Subcutaneous abdominal adipose tissue (tissue), 5 donors: ENCODE data around the gene RSPO4.

Experiments
- H3K27ac ChIP-seq: one replicate; pipeline ENCODE4 v1.7.0; 2013; ENCODE audit warnings: low read depth, mild to moderate bottlenecking, inconsistent platforms, low read length, moderate library complexity
- H3K27me3 ChIP-seq, 5 donors: one replicate each; pipeline ENCODE4 v1.7.0; 2013; ENCODE audit warnings: low read length in 5 of 5, inconsistent platforms in 1 of 5; ENCODE audit not compliant: control insufficient read depth in 5 of 5, insufficient read depth in 4 of 5
- H3K36me3 ChIP-seq, 5 donors: one replicate each; pipeline ENCODE4 v1.7.0; 2013; ENCODE audit warnings: low read length in 5 of 5; ENCODE audit not compliant: control insufficient read depth in 5 of 5, insufficient read depth in 5 of 5
- H3K4me1 ChIP-seq, 5 donors: one replicate each; pipeline ENCODE4 v1.7.0; 2013; ENCODE audit warnings: low read length in 5 of 5, mild to moderate bottlenecking in 3 of 5, moderate library complexity in 1 of 5; ENCODE audit not compliant: control insufficient read depth in 5 of 5, insufficient read depth in 5 of 5
- H3K4me3 ChIP-seq, 5 donors: one replicate each; pipeline ENCODE4 v1.7.0; 2013; ENCODE audit warnings: low read length in 5 of 5, low read depth in 1 of 5
- H3K9ac ChIP-seq, 5 donors: one replicate each; pipeline ENCODE4 v1.7.0; 2013; ENCODE audit warnings: low read length in 5 of 5, mild to moderate bottlenecking in 4 of 5, moderate library complexity in 3 of 5
- H3K9me3 ChIP-seq, 5 donors: one replicate each; pipeline ENCODE4 v1.7.0; 2013; ENCODE audit warnings: low read length in 5 of 5; ENCODE audit not compliant: control insufficient read depth in 5 of 5
- donor health status: healthy.
- donor health status: healthy.
- donor health status: healthy.
- donor health status: healthy.
- donor health status: healthy.

RSPO4 gene

GRCh38 chr20:946826-947225 lies 55.3 kb downstream of the RSPO4 start:
- Histone ChIP-seq H3K4me1 (peaks cover 0 to 13% (median 9%) of the 10 kb centered on the region in 5 donors), H3K27me3 (peaks cover 0 to 10% (median 7%) of the 10 kb centered on the region in 5 donors), H3K9ac (no peak overlapping the region), H3K36me3 (no peaks in the 10 kb centered on the region), H3K9me3 (no peaks in the 10 kb centered on the region), H3K27ac (no peak overlapping the region), H3K4me3 (no peak overlapping the region)

DNA sequence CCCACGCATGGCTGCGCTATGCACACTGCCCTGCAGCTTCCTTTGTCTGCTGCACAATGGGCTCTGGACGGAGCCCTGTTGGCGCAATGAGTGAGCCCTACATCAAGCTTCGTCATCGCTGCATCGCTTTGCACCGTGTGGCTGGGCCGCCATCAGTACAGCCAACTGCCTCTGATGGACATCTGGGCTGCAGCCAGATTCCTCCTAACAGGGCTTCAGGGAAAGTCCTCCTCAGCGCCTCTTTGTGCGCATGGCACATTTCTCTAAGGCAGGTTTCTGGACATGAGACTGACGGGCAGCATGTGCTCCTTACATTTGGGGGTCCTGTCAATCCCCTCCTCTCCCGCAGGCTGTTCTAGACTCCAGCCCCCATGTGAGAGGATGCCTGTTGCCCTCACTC lies 56.3 kb downstream of the RSPO4 start:
- no peak overlapping the region for H3K9ac ChIP-seq
- H3K4me3 ChIP-seq, result no peak overlapping the region
- peaks cover 0 to 10% (median 7%) of the 10 kb centered on the region in 5 donors for H3K27me3 ChIP-seq
- peaks cover 0 to 17% (median 9%) of the 10 kb centered on the region in 5 donors for H3K4me1 ChIP-seq
- no peak overlapping the region for H3K27ac ChIP-seq
- H3K36me3 ChIP-seq, result no peaks in the 10 kb centered on the region
- H3K9me3 ChIP-seq, result no peaks in the 10 kb centered on the region

GRCh38 chr20:944774-945410 lies 57.2 kb downstream of the RSPO4 start:
- Histone ChIP-seq H3K27ac (no peak overlapping the region), H3K4me3 (no peak overlapping the region), H3K9ac (no peak overlapping the region), H3K4me1 (peaks cover 0 to 17% (median 9%) of the 10 kb centered on the region in 5 donors), H3K36me3 (no peaks in the 10 kb centered on the region), H3K9me3 (no peaks in the 10 kb centered on the region), H3K27me3 (peaks cover 0 to 10% (median 7%) of the 10 kb centered on the region in 5 donors)

DNA sequence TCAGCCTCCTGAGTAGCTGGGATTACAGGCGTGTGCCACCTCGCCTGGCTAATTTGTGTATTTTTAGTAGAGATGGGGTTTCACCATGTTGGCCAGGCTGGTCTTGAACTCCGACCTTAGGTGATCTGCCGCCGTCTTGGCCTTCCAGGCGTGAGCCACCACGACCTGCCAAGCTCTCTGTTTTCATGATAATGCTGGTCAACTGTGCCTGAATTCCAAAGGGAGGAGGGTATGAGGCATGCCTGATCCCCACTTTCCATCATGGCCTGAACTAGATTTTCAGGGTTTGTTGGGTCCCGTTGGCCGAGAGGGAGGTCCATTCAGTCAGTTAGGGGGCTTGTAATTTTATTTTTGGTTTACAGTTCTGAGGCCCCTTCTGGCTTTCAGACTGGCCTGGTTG lies 58.0 kb downstream of the RSPO4 start:
- Histone ChIP-seq H3K36me3 (no peaks in the 10 kb centered on the region), H3K27me3 (peaks cover 0 to 8% (median 7%) of the 10 kb centered on the region in 5 donors), H3K9ac (no peak overlapping the region), H3K4me3 (no peak overlapping the region), H3K9me3 (no peaks in the 10 kb centered on the region), H3K4me1 (peaks cover 0 to 17% (median 9%) of the 10 kb centered on the region in 5 donors), H3K27ac (no peak overlapping the region)

GRCh38 chr20:942611-943010 lies 59.5 kb downstream of the RSPO4 start:
- H3K4me1 ChIP-seq, result peaks cover 0 to 17% (median 9%) of the 10 kb centered on the region in 5 donors
- H3K9me3 ChIP-seq, result no peaks in the 10 kb centered on the region
- H3K27ac ChIP-seq, result no peak overlapping the region
- H3K27me3 ChIP-seq, result peaks cover 0 to 8% (median 7%) of the 10 kb centered on the region in 5 donors
- no peak overlapping the region for H3K9ac ChIP-seq
- H3K4me3 ChIP-seq, result no peak overlapping the region
- no peaks in the 10 kb centered on the region for H3K36me3 ChIP-seq

- Histone ChIP-seq H3K27me3 (peaks cover 0 to 4% (median 0%) of the 10 kb centered on the region in 5 donors), H3K9me3 (no peaks in the 10 kb centered on the region), H3K36me3 (no peaks in the 10 kb centered on the region), H3K4me1 (peaks cover 0 to 17% (median 9%) of the 10 kb centered on the region in 5 donors), H3K9ac (no peak overlapping the region), H3K4me3 (no peak overlapping the region), H3K27ac (no peak overlapping the region)
These were observed 61.2 kb downstream of the RSPO4 start for GRCh38 chr20:940926-941325.

DNA sequence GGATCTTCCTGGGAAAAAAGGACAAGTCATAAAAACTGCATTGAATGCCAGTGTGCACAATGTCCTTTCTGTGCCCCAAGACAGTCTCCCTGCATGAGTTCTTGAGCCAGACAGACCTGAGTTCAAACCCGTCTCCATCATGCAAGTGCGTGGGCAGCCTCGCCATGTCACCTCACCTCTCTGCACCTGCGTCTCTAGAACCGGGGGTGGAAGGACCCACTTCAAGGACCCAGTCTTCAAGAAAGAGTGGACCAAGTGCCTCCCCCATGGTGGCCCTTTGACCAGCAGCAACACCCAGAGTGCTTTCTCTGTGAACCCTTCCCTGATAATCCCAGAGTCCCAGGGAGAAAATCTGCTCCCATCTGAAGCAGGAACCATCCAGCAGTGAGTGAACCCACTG lies 62.5 kb downstream of the RSPO4 start:
- H3K4me3 ChIP-seq, result no peak overlapping the region
- H3K36me3 ChIP-seq, result no peaks in the 10 kb centered on the region
- no peaks in the 10 kb centered on the region for H3K27me3 ChIP-seq
- peaks cover 0 to 7% (median 1%) of the 10 kb centered on the region in 5 donors for H3K4me1 ChIP-seq
- no peaks in the 10 kb centered on the region for H3K9me3 ChIP-seq
- H3K27ac ChIP-seq, result no peak overlapping the region
- no peak overlapping the region for H3K9ac ChIP-seq

GRCh38 chr20:934186-934840 lies 67.8 kb downstream of the RSPO4 start:
- Histone ChIP-seq H3K36me3 (no peaks in the 10 kb centered on the region), H3K27ac (no peak overlapping the region), H3K4me3 (no peak overlapping the region), H3K27me3 (no peaks in the 10 kb centered on the region), H3K4me1 (no peaks in the 10 kb centered on the region), H3K9me3 (peaks cover 0 to 14% (median 10%) of the 10 kb centered on the region in 5 donors), H3K9ac (no peak overlapping the region)

- H3K36me3 ChIP-seq, result no peaks in the 10 kb centered on the region
- peaks cover 0 to 14% (median 10%) of the 10 kb centered on the region in 5 donors for H3K9me3 ChIP-seq
- H3K27ac ChIP-seq, result no peak overlapping the region
- H3K4me3 ChIP-seq, result no peak overlapping the region
- no peaks in the 10 kb centered on the region for H3K4me1 ChIP-seq
- H3K9ac ChIP-seq, result no peak overlapping the region
- no peaks in the 10 kb centered on the region for H3K27me3 ChIP-seq
These were observed 69.1 kb downstream of the RSPO4 start for GRCh38 chr20:933029-933428.

GRCh38 chr20:931401-931800 lies 70.7 kb downstream of the RSPO4 start:
- H3K9me3 ChIP-seq, result peaks cover 0 to 14% (median 10%) of the 10 kb centered on the region in 5 donors
- no peaks in the 10 kb centered on the region for H3K27me3 ChIP-seq
- H3K4me3 ChIP-seq, result no peak overlapping the region
- H3K4me1 ChIP-seq, result peaks cover 0 to 6% (median 4%) of the 10 kb centered on the region in 5 donors
- no peak overlapping the region for H3K9ac ChIP-seq
- no peaks in the 10 kb centered on the region for H3K36me3 ChIP-seq
- H3K27ac ChIP-seq, result no peak overlapping the region
